Measurements from ENCODE around the gene PITPNC1.

DNA sequence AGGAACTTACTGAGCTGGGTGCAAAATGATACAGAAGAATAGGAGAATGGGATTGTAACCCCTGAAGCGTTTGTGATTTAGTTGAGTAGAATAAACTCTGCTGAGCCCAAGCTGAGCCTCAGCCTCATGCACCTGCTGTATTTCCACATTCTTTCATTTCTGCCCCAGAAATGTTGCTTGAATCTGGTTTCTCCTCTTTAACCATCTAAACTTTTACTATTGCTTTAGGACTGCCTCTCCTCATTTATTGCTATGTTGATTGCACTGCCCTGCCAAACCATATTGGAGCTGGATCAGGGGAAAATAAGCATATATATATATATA lies 64.8 kb downstream of the PITPNC1 start:
- TF ChIP-seq, protein P1, sequence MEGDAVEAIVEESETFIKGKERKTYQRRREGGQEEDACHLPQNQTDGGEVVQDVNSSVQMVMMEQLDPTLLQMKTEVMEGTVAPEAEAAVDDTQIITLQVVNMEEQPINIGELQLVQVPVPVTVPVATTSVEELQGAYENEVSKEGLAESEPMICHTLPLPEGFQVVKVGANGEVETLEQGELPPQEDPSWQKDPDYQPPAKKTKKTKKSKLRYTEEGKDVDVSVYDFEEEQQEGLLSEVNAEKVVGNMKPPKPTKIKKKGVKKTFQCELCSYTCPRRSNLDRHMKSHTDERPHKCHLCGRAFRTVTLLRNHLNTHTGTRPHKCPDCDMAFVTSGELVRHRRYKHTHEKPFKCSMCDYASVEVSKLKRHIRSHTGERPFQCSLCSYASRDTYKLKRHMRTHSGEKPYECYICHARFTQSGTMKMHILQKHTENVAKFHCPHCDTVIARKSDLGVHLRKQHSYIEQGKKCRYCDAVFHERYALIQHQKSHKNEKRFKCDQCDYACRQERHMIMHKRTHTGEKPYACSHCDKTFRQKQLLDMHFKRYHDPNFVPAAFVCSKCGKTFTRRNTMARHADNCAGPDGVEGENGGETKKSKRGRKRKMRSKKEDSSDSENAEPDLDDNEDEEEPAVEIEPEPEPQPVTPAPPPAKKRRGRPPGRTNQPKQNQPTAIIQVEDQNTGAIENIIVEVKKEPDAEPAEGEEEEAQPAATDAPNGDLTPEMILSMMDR (IDR thresholded peaks at IDR 0.05 in 4 of 5, conservative IDR thresholded peaks at IDR 0.05 in 1 of 5): no peak
- TF ChIP-seq POLR2A (IDR thresholded peaks at IDR 0.05): no peak

Data from gastrocnemius medialis (tissue), 4 donors.